HEK293 (cell line): ENCODE data around the gene ANKRD40.

Experiments
- CTCF ChIA-PET: fragments of 350-600 bp; formaldehyde crosslinking; extraction: SDS; loops from one replicate; lab custom pipeline; 2021; ENCODE audit warnings: antibody characterized with exemption; lab: Yijun Ruan, JAX
- POLR2A ChIA-PET: fragments of 300-600 bp; formaldehyde crosslinking; extraction: SDS; loops from one replicate; lab custom pipeline; 2020; ENCODE audit warnings: antibody characterized with exemption, inconsistent platforms; lab: Yijun Ruan, JAX
- H3K27ac ChIP-seq: fragments of 200-500 bp; sonication (Bioruptor generic); 2 replicates; pipeline ENCODE4 v1.5.1; 2014; ENCODE audit warnings: low read depth, low read length, control low read depth, inconsistent platforms; ENCODE audit errors: extremely low read depth
- H3K36me3 ChIP-seq, 2 experiments: fragments of 200-500 bp in 1 of 2; sonication (Bioruptor generic) in 1 of 2; 1 replicate in 1 of 2; 2 replicates in 1 of 2; pipeline ENCODE4 v1.5.1; 2014 to 2017; ENCODE audit warnings: inconsistent platforms in 2 of 2, low read length in 2 of 2; ENCODE audit not compliant: control insufficient read depth in 2 of 2, insufficient read depth in 1 of 2
- H3K4me1 ChIP-seq: fragments of 200-500 bp; sonication (Bioruptor generic); 2 replicates; pipeline ENCODE4 v1.5.1; 2014; ENCODE audit warnings: mild to moderate bottlenecking, low read length, inconsistent platforms; ENCODE audit not compliant: control insufficient read depth, insufficient read depth
- H3K4me3 ChIP-seq: 2 replicates; pipeline ENCODE4 v1.5.1; 2011; ENCODE audit warnings: low read depth, mild to moderate bottlenecking, control low read depth, low read length, moderate library complexity
- H3K9me3 ChIP-seq: fragments of 200-500 bp; sonication (Bioruptor generic); 2 replicates; pipeline ENCODE4 v1.5.1; 2014; ENCODE audit warnings: low read depth, low read length, inconsistent platforms; ENCODE audit not compliant: control insufficient read depth, insufficient read depth
- EGR2 ChIP-seq: fragments of 450-650 bp; formaldehyde crosslinking; IDR thresholded peaks from 2 replicates; pipeline ENCODE4 v1.5.1; 2016; ENCODE audit warnings: low read depth, missing biosample characterization, missing genetic modification characterization
- FEZF1 ChIP-seq: fragments of 450-650 bp; formaldehyde crosslinking; IDR thresholded peaks from 2 replicates; pipeline ENCODE4 v1.5.1; 2016; ENCODE audit warnings: missing biosample characterization, missing genetic modification characterization
- SALL2 ChIP-seq: fragments of 450-650 bp; formaldehyde crosslinking; IDR thresholded peaks from 2 replicates; pipeline ENCODE4 v1.5.0; 2017; ENCODE audit warnings: missing biosample characterization, mild to moderate bottlenecking, missing genetic modification characterization, borderline replicate concordance
- ZBTB17 ChIP-seq: fragments of 450-650 bp; formaldehyde crosslinking; IDR thresholded peaks from 2 replicates; pipeline ENCODE4 v1.5.1; 2016; ENCODE audit warnings: missing biosample characterization, missing genetic modification characterization
- ZFHX2 ChIP-seq: fragments of 450-650 bp; formaldehyde crosslinking; conservative IDR thresholded peaks from 2 replicates; pipeline ENCODE4 v1.5.1; 2016; ENCODE audit warnings: missing biosample characterization, missing genetic modification characterization
- ZNF121 ChIP-seq: fragments of 450-650 bp; formaldehyde crosslinking; IDR thresholded peaks from 2 replicates; pipeline ENCODE4 v1.5.1; 2016; ENCODE audit warnings: missing biosample characterization, missing genetic modification characterization
- ZNF133 ChIP-seq: fragments of 450-650 bp; formaldehyde crosslinking; IDR thresholded peaks from 2 replicates; pipeline ENCODE4 v1.5.1; 2016; ENCODE audit warnings: missing biosample characterization, missing genetic modification characterization
- ZNF157 ChIP-seq: fragments of 450-650 bp; formaldehyde crosslinking; IDR thresholded peaks from 2 replicates; pipeline ENCODE4 v1.5.1; 2016; ENCODE audit warnings: missing biosample characterization, missing genetic modification characterization
- ZNF184 ChIP-seq: fragments of 450-650 bp; IDR thresholded peaks from 2 replicates; pipeline ENCODE4 v1.5.1; 2018; ENCODE audit warnings: missing biosample characterization, mild to moderate bottlenecking, missing genetic modification characterization
- ZNF354C ChIP-seq: fragments of 450-650 bp; formaldehyde crosslinking; IDR thresholded peaks from 2 replicates; pipeline ENCODE4 v1.5.1; 2016; ENCODE audit warnings: missing biosample characterization, missing genetic modification characterization, low read depth, borderline replicate concordance
- ZNF404 ChIP-seq: fragments of 450-650 bp; formaldehyde crosslinking; IDR thresholded peaks from 2 replicates; pipeline ENCODE4 v1.5.1; 2017; ENCODE audit warnings: missing biosample characterization, missing genetic modification characterization
- ZNF416 ChIP-seq: fragments of 450-650 bp; formaldehyde crosslinking; IDR thresholded peaks from 2 replicates; pipeline ENCODE4 v1.5.1; 2016; ENCODE audit warnings: missing biosample characterization, missing genetic modification characterization
- ZNF433 ChIP-seq: fragments of 450-650 bp; formaldehyde crosslinking; IDR thresholded peaks from 2 replicates; pipeline ENCODE4 v1.5.1; 2016; ENCODE audit warnings: missing biosample characterization, missing genetic modification characterization, low read depth
- ZNF521 ChIP-seq: fragments of 450-650 bp; formaldehyde crosslinking; IDR thresholded peaks from 2 replicates; pipeline ENCODE4 v1.5.1; 2017; ENCODE audit warnings: missing biosample characterization, mild to moderate bottlenecking, missing genetic modification characterization
- ZNF549 ChIP-seq: fragments of 450-650 bp; IDR thresholded peaks from 2 replicates; pipeline ENCODE4 v1.5.1; 2018; ENCODE audit warnings: missing biosample characterization, missing genetic modification characterization, mild to moderate bottlenecking, inconsistent platforms, moderate library complexity
- ZNF621 ChIP-seq: fragments of 450-650 bp; formaldehyde crosslinking; IDR thresholded peaks from 2 replicates; pipeline ENCODE4 v1.5.1; 2017; ENCODE audit warnings: missing biosample characterization, missing genetic modification characterization
- ZNF658 ChIP-seq: fragments of 450-650 bp; formaldehyde crosslinking; IDR thresholded peaks from 2 replicates; pipeline ENCODE4; 2016; ENCODE audit warnings: missing biosample characterization, missing genetic modification characterization
- ZNF707 ChIP-seq: fragments of 450-650 bp; formaldehyde crosslinking; IDR thresholded peaks from 2 replicates; pipeline ENCODE4 v1.5.1; 2016; ENCODE audit warnings: missing biosample characterization, missing genetic modification characterization
- TF ChIP-seq, protein P1 (sequence below): fragments of 450-650 bp; formaldehyde crosslinking; IDR thresholded peaks from 2 replicates; pipeline ENCODE4 v1.5.1; 2017; ENCODE audit warnings: missing biosample characterization, missing genetic modification characterization
- TF ChIP-seq, protein P2 (sequence below): fragments of 450-650 bp; formaldehyde crosslinking; IDR thresholded peaks from 2 replicates; pipeline ENCODE4 v1.5.1; 2016; ENCODE audit warnings: missing biosample characterization, missing genetic modification characterization
- TF ChIP-seq, protein P3 (sequence below): fragments of 450-650 bp; formaldehyde crosslinking; IDR thresholded peaks from 2 replicates; pipeline ENCODE4 v1.5.1; 2016; ENCODE audit warnings: missing biosample characterization, missing genetic modification characterization, borderline replicate concordance
- TF ChIP-seq, protein P4 (sequence below): fragments of 450-650 bp; formaldehyde crosslinking; IDR thresholded peaks from 2 replicates; pipeline ENCODE4 v1.5.1; 2016; ENCODE audit warnings: missing biosample characterization, missing genetic modification characterization
- TF ChIP-seq, protein P5 (sequence below): fragments of 450-650 bp; formaldehyde crosslinking; IDR thresholded peaks from 2 replicates; pipeline ENCODE4 v1.5.1; 2017; ENCODE audit warnings: missing biosample characterization, missing genetic modification characterization

Gene ANKRD40

DNA sequence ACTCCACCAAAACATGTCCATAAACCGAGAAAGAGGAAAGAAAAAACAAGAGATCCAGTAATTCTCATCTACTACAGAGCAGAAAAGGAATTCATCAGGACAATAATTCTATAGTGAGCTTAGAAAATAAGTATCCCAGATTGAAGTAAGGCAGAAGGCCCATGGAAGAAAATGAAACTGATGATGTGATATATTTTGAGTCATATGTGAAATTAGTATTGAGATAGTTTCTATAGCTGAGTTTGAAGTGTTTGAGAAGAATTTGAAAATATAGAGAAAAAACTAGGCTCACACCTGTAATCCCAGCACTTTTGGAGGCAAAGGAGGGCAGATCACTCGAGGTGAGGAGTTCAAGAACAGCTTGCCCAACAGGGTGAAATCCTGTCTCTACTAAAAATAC is 31.4 kb upstream of the ANKRD40 start:
- H3K36me3 ChIP-seq = peaks cover 73 to 75% of the 10 kb centered on the region in 2 experiments
- peak overlapping the region; percentile 13; the same call in 1 of the 2 replicates for H3K27ac ChIP-seq
- no peaks in the 10 kb centered on the region for H3K9me3 ChIP-seq
- ChIA-PET POLR2A (no interaction called here), CTCF (interaction anchor here (0.7 to 1.3 kb wide), 3 partner anchors 9 to 219 kb away, joined by 3 to 4 read pairs (median 3); no protein-coding TSS in a partner anchor)
- no peak overlapping the region for H3K4me3 ChIP-seq
- TF ChIP-seq, protein P1, sequence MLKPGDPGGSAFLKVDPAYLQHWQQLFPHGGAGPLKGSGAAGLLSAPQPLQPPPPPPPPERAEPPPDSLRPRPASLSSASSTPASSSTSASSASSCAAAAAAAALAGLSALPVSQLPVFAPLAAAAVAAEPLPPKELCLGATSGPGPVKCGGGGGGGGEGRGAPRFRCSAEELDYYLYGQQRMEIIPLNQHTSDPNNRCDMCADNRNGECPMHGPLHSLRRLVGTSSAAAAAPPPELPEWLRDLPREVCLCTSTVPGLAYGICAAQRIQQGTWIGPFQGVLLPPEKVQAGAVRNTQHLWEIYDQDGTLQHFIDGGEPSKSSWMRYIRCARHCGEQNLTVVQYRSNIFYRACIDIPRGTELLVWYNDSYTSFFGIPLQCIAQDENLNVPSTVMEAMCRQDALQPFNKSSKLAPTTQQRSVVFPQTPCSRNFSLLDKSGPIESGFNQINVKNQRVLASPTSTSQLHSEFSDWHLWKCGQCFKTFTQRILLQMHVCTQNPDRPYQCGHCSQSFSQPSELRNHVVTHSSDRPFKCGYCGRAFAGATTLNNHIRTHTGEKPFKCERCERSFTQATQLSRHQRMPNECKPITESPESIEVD = no peak
- no peak for TF ChIP-seq EGR2 (tag by site-specific recombination)
- TF ChIP-seq ZNF707 (tag by site-specific recombination) = no peak
- no peak for TF ChIP-seq ZNF133 (tag by site-specific recombination)
- no peak for TF ChIP-seq ZNF184
- TF ChIP-seq ZNF658 (tag by site-specific recombination) = no peak
- TF ChIP-seq ZNF121 (tag by site-specific recombination) = no peak
- no peak for TF ChIP-seq ZNF157 (tag by site-specific recombination)
- no peak for TF ChIP-seq ZFHX2 (tag by site-specific recombination)
- no peak for TF ChIP-seq ZNF354C (tag by site-specific recombination)
- TF ChIP-seq, protein P2, sequence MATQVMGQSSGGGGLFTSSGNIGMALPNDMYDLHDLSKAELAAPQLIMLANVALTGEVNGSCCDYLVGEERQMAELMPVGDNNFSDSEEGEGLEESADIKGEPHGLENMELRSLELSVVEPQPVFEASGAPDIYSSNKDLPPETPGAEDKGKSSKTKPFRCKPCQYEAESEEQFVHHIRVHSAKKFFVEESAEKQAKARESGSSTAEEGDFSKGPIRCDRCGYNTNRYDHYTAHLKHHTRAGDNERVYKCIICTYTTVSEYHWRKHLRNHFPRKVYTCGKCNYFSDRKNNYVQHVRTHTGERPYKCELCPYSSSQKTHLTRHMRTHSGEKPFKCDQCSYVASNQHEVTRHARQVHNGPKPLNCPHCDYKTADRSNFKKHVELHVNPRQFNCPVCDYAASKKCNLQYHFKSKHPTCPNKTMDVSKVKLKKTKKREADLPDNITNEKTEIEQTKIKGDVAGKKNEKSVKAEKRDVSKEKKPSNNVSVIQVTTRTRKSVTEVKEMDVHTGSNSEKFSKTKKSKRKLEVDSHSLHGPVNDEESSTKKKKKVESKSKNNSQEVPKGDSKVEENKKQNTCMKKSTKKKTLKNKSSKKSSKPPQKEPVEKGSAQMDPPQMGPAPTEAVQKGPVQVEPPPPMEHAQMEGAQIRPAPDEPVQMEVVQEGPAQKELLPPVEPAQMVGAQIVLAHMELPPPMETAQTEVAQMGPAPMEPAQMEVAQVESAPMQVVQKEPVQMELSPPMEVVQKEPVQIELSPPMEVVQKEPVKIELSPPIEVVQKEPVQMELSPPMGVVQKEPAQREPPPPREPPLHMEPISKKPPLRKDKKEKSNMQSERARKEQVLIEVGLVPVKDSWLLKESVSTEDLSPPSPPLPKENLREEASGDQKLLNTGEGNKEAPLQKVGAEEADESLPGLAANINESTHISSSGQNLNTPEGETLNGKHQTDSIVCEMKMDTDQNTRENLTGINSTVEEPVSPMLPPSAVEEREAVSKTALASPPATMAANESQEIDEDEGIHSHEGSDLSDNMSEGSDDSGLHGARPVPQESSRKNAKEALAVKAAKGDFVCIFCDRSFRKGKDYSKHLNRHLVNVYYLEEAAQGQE (tag by site-specific recombination) = no peak
- TF ChIP-seq ZNF549 (tag by site-specific recombination) = no peak
- no peak for TF ChIP-seq ZNF521 (tag by site-specific recombination)
- TF ChIP-seq, protein P3, sequence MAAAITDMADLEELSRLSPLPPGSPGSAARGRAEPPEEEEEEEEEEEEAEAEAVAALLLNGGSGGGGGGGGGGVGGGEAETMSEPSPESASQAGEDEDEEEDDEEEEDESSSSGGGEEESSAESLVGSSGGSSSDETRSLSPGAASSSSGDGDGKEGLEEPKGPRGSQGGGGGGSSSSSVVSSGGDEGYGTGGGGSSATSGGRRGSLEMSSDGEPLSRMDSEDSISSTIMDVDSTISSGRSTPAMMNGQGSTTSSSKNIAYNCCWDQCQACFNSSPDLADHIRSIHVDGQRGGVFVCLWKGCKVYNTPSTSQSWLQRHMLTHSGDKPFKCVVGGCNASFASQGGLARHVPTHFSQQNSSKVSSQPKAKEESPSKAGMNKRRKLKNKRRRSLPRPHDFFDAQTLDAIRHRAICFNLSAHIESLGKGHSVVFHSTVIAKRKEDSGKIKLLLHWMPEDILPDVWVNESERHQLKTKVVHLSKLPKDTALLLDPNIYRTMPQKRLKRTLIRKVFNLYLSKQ (tag by site-specific recombination) = no peak
- TF ChIP-seq ZNF416 = no peak
- TF ChIP-seq ZNF404 = no peak
- no peak for TF ChIP-seq ZNF621
- no peak for TF ChIP-seq FEZF1 (tag by site-specific recombination)
- peaks cover 7% of the 10 kb centered on the region; the same call in 1 of the 2 replicates for H3K4me1 ChIP-seq

DNA sequence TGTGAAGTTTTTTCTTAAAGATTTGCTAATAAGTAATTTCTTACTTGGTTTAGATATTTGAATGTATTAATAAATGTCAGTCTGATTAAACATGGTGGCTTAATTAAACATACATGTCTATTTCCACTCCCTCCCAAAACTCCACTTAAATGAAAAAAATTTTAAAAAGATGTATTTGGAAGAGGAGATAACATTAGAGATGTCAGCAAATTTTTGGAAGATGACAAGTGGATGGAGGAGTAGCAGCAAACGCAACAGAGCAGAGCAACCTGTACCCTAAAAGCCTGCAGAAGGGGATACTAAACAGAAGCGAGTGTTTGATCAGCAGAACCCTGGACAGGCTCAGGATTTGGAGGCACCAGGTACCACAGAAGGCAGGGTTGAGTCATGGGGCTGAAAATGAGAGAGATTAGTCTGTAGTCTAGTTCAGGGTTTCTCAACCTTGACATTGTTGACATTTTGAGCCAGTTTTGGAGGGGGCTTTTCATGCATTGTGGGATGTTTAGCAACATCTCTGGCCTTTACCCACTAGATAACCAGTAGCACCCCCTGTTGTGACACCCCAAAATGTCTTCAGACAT is 29.5 kb upstream of the ANKRD40 start:
- Histone ChIP-seq H3K9me3 (no peaks in the 10 kb centered on the region), H3K27ac (no peak overlapping the region), H3K36me3 (peaks cover 55 to 56% of the 10 kb centered on the region in 2 experiments), H3K4me3 (no peak overlapping the region), H3K4me1 (peaks cover 7% of the 10 kb centered on the region)
- ChIA-PET CTCF (no interaction called here), POLR2A (no interaction called here)
- TF ChIP-seq SALL2 (tag by site-specific recombination) (no peak), ZBTB17 (tag by site-specific recombination) (no peak), ZNF433 (tag by site-specific recombination) (no peak)
- TF ChIP-seq, protein P4, sequence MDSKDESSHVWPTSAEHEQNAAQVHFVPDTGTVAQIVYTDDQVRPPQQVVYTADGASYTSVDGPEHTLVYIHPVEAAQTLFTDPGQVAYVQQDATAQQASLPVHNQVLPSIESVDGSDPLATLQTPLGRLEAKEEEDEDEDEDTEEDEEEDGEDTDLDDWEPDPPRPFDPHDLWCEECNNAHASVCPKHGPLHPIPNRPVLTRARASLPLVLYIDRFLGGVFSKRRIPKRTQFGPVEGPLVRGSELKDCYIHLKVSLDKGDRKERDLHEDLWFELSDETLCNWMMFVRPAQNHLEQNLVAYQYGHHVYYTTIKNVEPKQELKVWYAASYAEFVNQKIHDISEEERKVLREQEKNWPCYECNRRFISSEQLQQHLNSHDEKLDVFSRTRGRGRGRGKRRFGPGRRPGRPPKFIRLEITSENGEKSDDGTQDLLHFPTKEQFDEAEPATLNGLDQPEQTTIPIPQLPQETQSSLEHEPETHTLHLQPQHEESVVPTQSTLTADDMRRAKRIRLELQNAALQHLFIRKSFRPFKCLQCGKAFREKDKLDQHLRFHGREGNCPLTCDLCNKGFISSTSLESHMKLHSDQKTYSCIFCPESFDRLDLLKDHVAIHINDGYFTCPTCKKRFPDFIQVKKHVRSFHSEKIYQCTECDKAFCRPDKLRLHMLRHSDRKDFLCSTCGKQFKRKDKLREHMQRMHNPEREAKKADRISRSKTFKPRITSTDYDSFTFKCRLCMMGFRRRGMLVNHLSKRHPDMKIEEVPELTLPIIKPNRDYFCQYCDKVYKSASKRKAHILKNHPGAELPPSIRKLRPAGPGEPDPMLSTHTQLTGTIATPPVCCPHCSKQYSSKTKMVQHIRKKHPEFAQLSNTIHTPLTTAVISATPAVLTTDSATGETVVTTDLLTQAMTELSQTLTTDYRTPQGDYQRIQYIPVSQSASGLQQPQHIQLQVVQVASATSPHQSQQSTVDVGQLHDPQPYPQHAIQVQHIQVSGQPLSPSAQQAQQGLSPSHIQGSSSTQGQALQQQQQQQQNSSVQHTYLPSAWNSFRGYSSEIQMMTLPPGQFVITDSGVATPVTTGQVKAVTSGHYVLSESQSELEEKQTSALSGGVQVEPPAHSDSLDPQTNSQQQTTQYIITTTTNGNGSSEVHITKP (tag by site-specific recombination) = no peak
- TF ChIP-seq, protein P5, sequence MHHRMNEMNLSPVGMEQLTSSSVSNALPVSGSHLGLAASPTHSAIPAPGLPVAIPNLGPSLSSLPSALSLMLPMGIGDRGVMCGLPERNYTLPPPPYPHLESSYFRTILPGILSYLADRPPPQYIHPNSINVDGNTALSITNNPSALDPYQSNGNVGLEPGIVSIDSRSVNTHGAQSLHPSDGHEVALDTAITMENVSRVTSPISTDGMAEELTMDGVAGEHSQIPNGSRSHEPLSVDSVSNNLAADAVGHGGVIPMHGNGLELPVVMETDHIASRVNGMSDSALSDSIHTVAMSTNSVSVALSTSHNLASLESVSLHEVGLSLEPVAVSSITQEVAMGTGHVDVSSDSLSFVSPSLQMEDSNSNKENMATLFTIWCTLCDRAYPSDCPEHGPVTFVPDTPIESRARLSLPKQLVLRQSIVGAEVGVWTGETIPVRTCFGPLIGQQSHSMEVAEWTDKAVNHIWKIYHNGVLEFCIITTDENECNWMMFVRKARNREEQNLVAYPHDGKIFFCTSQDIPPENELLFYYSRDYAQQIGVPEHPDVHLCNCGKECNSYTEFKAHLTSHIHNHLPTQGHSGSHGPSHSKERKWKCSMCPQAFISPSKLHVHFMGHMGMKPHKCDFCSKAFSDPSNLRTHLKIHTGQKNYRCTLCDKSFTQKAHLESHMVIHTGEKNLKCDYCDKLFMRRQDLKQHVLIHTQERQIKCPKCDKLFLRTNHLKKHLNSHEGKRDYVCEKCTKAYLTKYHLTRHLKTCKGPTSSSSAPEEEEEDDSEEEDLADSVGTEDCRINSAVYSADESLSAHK (tag by site-specific recombination) = no peak
